ENCODE data around the gene RELB.
"Not testable (repeated sequence)": the region's sequence is repeated elsewhere in the genome, so short reads cannot be mapped to it uniquely, and the experiment has no call there.

Gene RELB

GRCh38 chr19:45001087-45001739 is at the start of gene RELB:
Gene RELB (plus strand): TSS chr19:45001464. CDS start chr19:45001580, 116 bp downstream.
- peak; percentile 94 to 95 for DNase-seq (ENCODE audit: low read depth in 2 of 2)

GRCh38 chr19:44954278-44954648 is 47.0 kb upstream of the RELB start:
- no peak for DNase-seq (ENCODE audit: low read depth in 2 of 2)

GRCh38 chr19:44954649-44955504 is 46.4 kb upstream of the RELB start, which contains the start of gene CLPTM1:
Gene CLPTM1 (plus strand): TSS chr19:44955380. CDS start chr19:44955396, 16 bp downstream.
- peak; percentile 95 to 96 for DNase-seq (ENCODE audit: low read depth in 2 of 2)

- no peak for DNase-seq (ENCODE audit: low read depth in 2 of 2)
These were observed 45.5 kb upstream of the RELB start for GRCh38 chr19:44955505-44956439.

GRCh38 chr19:44957526-44957925 is 43.7 kb upstream of the RELB start:
- no peak for DNase-seq (ENCODE audit: low read depth in 2 of 2)

GRCh38 chr19:44958090-44958489 is 43.2 kb upstream of the RELB start:
- DNase-seq (ENCODE audit: low read depth in 2 of 2): no peak

GRCh38 chr19:44959691-44960090 is 41.6 kb upstream of the RELB start:
- no peak for DNase-seq (ENCODE audit: low read depth in 2 of 2)

GRCh38 chr19:44960906-44961728 is 40.1 kb upstream of the RELB start:
- no peak for DNase-seq (ENCODE audit: low read depth in 2 of 2)

- DNase-seq (ENCODE audit: low read depth in 2 of 2): no peak
These were observed 39.4 kb upstream of the RELB start for GRCh38 chr19:44961821-44962220.

- no peak for DNase-seq (ENCODE audit: low read depth in 2 of 2)
These were observed 33.1 kb upstream of the RELB start for GRCh38 chr19:44968118-44968517.

GRCh38 chr19:44968670-44969069 is 32.6 kb upstream of the RELB start:
- DNase-seq (ENCODE audit: low read depth in 2 of 2): no peak

GRCh38 chr19:44969437-44969836 is 31.8 kb upstream of the RELB start:
- no peak for DNase-seq (ENCODE audit: low read depth in 2 of 2)

GRCh38 chr19:44971451-44971850 is 29.8 kb upstream of the RELB start:
- DNase-seq (ENCODE audit: low read depth in 2 of 2): not testable (repeated sequence)

- DNase-seq (ENCODE audit: low read depth in 2 of 2): no peak
These were observed 28.5 kb upstream of the RELB start for GRCh38 chr19:44972802-44973201.

GRCh38 chr19:44973982-44974735 is 27.1 kb upstream of the RELB start:
- no peak for DNase-seq (ENCODE audit: low read depth in 2 of 2)

GRCh38 chr19:44974857-44975256 is 26.4 kb upstream of the RELB start:
- no peak for DNase-seq (ENCODE audit: low read depth in 2 of 2)

GRCh38 chr19:44975444-44975843 is 25.8 kb upstream of the RELB start:
- no peak for DNase-seq (ENCODE audit: low read depth in 2 of 2)

GRCh38 chr19:44984005-44984404 is 17.3 kb upstream of the RELB start:
- DNase-seq (ENCODE audit: low read depth in 2 of 2): no peak

GRCh38 chr19:44985445-44985844 is 15.8 kb upstream of the RELB start:
- DNase-seq (ENCODE audit: low read depth in 2 of 2): no peak

- no peak for DNase-seq (ENCODE audit: low read depth in 2 of 2)
These were observed 14.9 kb upstream of the RELB start for GRCh38 chr19:44986389-44986788.

All from stimulated activated CD8-positive, alpha-beta memory T cell treated with anti-CD3 and anti-CD28 coated beads, Interleukin-2, amount 100 ng/mL, for 48 hours (primary cell).